Measurements from ENCODE around the gene SELENON. TPM values are rescaled to one million over a fixed set of nuclear protein-coding genes. Genes with fewer than 3 reads are reported as not detected.

Gene SELENON
- total and polyA plus RNA-seq, 9 of the 15 experiments (the other 6 are each of a cell fraction or from before 2014, with no cell fraction given) = 0.43 to 26.7 (median 7.0) TPM

- TF ChIP-seq THAP7 (CRISPR knock-in tag; IDR thresholded peaks at IDR 0.05) = no peak
- TF ChIP-seq ZSCAN32 (CRISPR knock-in tag; IDR thresholded peaks at IDR 0.05) = no peak
- no peak for TF ChIP-seq ZNF24 (IDR thresholded peaks at IDR 0.05)
- TF ChIP-seq DDX20 (tag; IDR thresholded peaks at IDR 0.05; ENCODE audit: low read depth) = peak; percentile 58; the same call in 1 of the 2 replicates
- TF ChIP-seq ZNF699 (CRISPR knock-in tag; IDR thresholded peaks at IDR 0.05; ENCODE audit: insufficient replicate concordance) = no peak
- no peak for TF ChIP-seq ZNF830 (CRISPR knock-in tag; IDR thresholded peaks at IDR 0.05)
- no peak for TF ChIP-seq DNMT1 (IDR thresholded peaks at IDR 0.05)
- TF ChIP-seq SMARCE1 (IDR thresholded peaks at IDR 0.05) = peak; percentile 59
- peak; percentile 53; the same call in 1 of the 2 replicates for TF ChIP-seq AFF4 (CRISPR knock-in tag; IDR thresholded peaks at IDR 0.05)
- TF ChIP-seq ZNF449 (CRISPR knock-in tag; IDR thresholded peaks at IDR 0.05) = no peak
- peak; percentile 60; the same call in 1 of the 2 replicates for TF ChIP-seq ESRRA (IDR thresholded peaks at IDR 0.05; ENCODE audit: borderline replicate concordance, low read depth)
- TF ChIP-seq MITF (IDR thresholded peaks at IDR 0.05) = no peak; the same call in 1 of the 2 replicates
- TF ChIP-seq RBM34 (IDR thresholded peaks at IDR 0.05; ENCODE audit: borderline replicate concordance, insufficient read depth, low read length) = no peak
- peak; percentile 83 for TF ChIP-seq TFAP4 (CRISPR knock-in tag; IDR thresholded peaks at IDR 0.05; ENCODE audit: borderline replicate concordance)
- no peak; the same call in 1 of the 2 replicates for TF ChIP-seq DMBX1 (CRISPR knock-in tag; IDR thresholded peaks at IDR 0.05; ENCODE audit: borderline replicate concordance)
- peak; percentile 64 for TF ChIP-seq ZBTB5 (IDR thresholded peaks at IDR 0.05)
These were observed 59.2 kb downstream of the SELENON start, which contains the start of gene AUNIP (continued) for GRCh38 chr1:25858906-25859789.

Data from K562 (cell line).